HG02981 (cell line): ENCODE measurements around the gene DUSP22.

Experiments used
- ATAC-seq: cut with Tn5 transposase; IDR thresholded peaks from one replicate; pipeline ENCODE4 v1.9.1; 2021; ENCODE audit warnings: mild to moderate bottlenecking, moderate library complexity; ENCODE audit not compliant: unreplicated experiment

Gene DUSP22

DNA sequence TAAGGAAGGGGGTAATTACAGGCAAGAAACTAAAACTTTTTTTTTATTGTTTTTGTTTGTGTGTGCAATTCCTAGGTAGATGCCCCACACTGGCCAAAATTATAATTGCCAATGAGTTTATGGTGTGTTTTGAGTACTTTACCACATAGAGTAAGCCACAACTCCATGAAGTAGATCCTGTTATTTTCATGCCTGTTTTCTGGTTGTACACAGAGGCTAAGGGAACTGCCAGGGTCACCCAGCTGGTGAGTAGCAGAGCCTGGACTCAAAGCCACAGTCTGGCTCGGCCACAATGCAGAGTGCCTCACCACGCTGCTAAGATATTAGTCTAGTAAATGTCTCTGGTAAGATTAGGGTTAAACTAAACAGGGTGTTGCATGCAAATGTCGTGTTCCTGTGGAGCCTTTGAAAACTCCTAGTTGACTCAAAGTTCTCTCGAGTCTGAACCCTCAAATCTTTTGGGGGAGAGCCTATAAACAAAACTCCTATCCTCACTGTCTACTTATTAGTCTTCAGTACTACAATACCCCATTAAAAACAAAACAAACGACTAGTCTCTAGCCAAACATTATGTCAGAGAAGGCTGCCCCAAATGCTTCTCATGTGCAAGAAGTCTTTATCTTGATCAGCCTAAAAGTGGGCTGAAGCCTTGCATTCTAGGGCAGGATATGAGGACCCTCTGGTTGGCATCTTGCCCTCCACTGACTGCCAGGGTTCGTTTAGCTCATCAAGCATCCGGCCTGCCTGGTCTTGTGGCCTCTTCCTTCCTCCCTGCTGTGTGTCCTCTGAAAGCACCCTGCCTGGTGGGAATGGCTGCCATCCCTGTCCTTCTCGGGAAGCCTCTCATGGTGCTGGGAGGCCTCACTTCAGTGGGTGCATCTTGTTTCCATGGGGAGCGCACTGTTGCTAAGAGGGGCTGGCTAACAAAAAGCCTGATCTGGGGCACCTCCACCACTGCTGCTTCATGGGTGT lies 4.2 kb downstream of the DUSP22 start:
- peak; percentile 24 for ATAC-seq

DNA sequence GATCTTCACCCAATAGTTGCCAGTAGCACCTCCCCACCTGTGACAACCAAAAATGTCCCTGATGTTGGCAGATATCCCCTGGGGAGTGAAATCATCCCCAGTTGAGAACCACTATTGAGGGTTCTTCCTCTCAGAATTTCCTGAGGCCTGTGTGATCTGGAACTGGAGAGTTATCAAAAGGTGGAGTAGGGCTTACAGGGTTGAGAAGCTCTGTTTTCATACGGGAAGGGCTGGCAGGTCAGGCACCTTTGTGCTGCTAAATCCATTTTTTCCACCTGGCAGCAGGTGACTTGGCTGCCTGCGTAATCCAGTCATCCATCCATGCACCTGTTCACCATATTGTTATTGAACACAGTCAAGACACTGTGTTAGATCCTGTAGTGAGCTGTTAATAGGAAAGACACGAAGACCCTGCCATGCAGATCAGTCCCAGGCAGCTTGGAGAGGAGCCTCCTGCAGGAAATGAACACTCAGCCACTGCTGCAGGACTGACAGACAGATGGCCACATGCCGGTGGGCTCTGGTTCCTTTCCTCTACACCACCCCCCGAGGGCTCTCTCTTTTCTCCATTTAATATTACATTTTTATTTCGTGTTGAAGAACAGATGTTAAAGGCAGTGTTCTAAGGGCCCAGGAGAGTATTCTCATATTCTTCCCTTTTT lies 5.4 kb downstream of the DUSP22 start:
- ATAC-seq: no peak

DNA sequence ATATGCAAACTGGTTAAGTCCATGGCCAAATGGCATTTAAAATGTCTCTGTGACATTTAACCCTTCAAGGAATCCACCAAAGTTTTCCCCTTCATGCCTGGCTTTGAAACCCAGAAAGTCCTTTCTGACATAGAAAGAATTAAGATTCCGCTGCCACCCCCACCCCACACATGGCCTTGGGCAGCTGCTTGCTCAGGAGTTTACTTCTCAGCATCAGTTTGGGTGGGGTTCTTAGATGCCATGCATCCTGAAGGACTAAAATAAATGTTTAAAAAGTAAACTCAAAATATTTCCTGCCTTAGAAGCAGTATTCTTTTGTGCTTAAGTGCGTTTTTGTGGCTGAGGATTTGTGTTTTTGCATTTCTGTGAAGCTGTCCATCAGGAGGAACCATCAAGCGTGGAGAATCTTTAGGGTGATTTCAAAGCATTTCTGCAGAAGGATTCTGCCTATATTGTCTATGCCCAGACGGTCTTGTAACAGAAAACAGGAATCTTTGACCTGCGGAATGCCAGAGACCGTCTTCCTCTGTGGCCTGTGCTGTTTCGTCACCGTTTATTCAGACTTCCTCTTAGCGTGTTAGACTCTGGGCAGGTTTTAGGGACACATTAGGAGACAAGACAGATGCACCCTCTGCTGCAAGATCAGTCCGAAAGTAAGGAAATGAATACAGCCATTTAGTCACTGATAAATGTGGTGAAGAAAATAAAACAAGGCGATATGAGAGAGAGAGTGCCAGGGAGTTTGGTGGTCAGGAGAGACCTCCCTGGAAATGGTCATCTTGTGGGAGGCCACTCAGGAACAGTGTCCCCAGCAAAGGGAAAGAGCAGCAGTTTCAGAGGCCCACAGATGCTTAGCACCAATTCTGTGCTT lies 6.2 kb downstream of the DUSP22 start:
- ATAC-seq: no peak

DNA sequence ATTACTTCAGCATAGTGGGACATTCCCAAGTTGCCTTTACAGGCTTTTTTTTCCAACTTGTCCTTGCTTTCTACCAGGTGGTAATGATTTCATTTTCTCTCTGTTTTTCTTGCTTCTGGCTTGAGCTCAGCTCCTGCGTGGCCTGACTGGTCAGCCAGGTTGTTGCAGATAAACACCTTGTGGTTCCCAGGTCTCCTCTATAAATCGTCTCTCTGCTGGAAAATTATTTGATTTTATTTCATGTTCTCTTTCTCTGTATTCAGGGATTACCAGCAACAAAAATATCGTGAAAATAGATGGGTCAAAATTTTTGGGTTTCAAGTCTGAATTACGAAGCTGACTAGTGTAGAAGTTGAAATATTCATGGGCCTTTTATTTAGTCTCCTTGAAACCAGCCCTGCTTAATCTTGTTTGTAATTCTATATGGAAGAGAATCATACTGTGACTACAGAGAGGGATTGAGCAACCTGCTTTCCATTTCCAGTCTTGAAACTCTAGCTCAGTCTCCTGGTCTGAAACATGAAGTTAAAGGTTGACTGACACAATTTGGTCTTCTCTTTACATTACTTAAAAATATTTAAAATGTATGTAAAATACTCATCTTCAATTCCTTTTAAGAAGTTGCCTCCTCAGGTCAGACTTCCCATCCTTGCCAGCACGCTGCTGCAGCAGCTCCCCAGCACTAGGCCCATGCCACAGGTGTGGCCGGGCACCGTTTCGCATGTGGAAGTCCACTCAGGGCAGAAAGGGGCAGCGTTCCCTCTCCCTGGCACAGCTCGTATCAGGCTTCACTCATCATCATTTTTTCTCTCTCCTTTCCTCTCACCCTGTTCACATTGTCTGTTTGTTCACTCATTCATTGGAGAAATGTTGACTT lies 7.1 kb downstream of the DUSP22 start:
- ATAC-seq: no peak

DNA sequence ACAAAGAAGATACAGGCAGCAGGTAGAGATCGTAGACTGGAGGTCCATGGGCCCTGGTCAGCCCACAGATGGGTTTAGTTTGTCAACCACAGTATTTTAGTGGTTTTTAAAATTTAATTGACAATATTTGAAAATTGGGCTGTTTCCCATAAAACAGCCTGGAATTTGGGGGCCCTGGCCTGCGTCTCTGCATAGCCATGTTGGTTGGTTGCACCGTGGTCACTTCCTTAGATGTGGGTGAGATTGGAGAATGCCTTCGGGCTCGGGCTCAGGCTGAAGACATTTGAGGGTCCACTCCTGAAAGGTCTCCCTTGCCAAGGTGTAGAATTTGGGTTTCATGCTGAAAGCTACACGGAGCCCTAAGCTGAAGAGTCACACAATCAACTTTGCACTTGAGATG lies 7.7 kb downstream of the DUSP22 start:
- no peak for ATAC-seq

DNA sequence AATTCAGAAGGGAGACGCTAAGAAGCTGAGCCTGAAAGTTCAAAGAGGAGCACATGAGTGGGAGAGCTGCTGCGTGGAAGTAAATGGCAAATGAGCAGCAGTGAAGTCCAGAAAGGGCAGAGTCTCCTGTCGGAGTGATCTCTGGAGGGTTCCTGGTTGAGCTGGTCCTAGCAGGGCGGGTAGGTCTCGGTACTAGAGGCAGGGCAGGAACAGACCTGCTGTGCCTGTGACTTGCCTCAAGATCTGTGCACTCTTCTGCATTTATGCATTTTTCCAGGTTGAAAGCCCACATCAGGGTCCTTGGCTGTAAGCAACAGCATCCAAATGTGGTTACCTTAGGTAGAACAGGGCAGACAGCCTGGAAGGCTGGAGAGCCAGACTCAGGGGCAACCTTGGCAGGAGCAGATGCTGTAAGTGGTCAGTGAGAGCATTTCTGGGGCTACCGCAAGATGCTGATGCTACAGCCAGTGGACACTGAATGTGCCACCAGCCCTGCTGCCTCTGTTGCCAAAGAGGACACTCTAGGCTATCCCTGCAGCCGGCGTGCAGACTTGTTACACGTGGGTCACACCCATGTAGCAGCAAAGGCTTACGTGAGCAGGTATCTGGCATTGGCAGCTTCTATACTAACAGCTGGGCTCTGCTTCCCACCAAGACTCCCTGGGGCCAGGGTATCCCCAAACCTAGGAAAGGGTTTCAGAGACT lies 8.4 kb downstream of the DUSP22 start:
- no peak for ATAC-seq

DNA sequence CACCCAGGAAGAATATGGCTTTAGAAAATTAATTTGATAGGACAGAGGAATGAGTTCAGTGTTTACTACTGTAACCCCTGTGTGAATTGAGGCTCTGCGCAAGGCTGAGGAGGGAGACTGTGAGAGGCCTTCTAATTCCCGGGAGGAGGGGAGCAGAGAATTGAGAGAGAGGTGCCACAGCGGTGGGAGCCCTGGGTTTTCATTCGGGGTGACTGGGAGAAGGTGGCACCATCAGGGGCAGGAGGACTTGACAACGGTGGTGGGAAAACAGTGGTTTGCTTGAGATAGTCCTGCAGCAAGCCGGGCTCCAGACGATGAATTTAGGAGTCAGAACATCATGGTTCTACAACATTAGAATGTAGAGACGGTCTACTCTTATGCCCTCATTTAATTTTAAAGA lies 9.2 kb downstream of the DUSP22 start:
- no peak for ATAC-seq

DNA sequence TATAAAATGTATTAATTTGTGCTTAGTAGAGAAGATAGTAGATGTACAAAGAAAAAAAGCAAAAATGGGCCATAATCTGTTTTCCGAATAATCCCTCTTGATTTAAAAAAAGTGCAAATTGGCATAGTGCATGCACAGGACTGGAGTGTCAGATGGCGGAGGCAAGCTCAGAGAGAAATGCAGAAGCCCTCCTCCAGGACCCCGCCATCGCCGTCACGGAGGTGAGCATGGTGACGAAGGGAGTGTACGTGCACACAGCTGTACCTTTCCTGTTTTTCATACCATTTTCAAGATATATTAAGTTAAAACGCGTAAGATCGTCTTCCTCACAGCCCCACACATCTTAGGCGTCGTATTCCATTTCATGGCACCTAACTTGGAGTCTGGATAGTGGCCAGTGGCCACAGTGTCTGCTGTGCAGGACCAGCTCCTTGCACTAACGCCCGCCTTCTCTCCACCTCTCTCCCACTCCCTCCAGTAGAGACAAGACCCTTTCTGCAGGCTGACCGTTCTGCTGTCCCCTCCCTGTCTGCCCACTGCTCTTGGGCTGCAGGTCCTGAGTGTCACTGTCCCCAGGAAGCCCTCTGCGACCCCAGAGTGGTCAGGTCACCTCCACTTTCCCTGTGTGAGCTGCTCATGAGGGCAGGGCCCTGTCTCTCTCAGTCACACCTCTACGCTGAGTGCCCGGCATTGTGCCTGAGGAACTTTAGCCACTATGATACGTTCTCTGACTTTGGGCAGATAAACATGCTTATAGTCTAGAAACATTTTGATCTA lies 9.8 kb downstream of the DUSP22 start:
- no peak for ATAC-seq

DNA sequence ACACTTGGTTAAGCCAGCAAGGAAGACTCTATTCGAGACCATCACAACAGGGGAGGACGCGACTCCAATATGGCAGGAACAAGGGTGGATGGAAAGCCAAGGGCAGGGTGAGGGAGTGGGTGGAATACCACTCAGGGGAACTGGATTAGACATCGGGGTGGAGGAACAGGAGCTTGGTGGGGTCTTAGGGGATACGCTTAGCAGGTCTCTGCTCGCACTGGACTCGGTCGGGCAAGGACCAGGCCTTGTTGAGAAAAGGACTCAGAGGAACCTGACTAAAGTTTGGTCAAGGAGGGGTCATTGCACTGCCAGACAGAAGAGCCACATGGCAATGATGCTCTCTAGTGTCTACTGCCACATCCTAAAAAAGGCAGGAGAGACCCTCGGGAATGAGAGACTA lies 10.5 kb downstream of the DUSP22 start:
- no peak for ATAC-seq

DNA sequence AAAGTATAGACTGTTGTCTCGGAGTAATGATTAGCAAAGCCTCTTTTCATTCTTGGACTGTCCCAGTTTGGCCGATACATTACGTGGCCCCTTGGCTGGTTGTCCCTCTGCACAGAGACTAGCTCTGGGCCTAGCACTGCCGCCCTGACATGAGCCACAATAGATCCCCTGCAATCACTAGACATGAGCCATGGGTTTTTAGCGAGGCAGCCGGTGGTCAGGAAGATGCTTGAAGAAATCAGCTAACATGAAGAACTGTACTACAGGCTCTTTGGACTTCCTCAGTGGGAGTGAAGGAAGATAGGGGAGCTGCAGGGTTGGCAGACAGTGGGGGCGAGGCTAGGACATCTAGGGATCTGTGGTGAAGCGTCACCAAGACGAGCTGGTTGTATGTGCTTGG lies 11.0 kb downstream of the DUSP22 start:
- no peak for ATAC-seq

DNA sequence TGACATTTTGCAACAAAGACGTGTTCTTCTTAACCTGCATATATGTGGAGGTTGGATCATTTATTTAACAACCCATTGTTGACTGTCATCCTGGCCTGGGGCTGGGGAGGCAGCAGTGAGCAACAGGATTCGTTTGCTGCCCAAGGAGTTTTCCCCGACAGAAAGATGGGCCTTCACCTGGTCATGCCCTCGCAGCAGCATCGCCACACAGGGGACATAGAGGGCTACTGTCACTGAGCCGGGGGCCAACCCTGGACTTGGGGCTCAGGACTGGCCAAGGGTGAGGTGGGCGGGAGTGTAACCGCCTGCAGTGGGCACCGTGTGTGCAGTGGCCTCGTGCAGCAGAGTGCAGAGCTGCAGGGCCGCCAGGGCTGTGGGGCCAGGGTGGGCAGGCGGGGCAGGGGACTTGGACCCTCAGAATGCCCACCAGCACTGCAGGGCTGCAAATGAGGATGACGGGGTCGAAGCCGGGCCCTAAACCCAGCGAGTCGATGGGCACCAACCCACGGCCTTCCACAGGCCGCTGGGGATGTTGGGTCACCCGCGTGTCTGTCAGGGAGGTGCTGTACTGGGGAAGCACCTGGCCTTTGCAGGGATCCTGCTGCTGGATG lies 11.8 kb downstream of the DUSP22 start:
- ATAC-seq: no peak

DNA sequence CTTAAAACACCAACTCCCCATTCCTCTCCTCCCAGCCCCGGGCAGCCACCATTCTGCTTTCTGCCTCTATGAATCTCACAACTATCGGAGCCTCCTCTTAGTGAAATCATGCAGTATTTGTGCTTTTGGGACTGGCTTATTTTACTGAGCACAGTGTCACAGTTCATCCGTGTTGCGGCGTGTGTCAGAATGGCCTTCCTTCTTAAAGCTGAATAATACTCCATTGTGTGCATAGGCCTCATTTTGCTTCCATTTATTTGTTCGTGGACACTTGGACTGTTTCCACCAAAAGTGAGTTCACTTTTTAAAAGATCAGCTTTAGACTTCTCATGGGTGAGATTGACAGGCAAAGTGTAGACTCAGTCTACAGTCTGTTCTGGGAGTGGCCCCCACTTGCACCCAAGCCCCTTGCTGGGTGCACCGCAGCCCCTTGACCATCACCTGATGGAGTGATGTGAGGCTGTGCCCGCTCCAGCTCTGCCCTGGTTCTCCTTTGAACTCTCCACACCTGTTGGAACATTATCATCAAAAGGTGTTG lies 12.6 kb downstream of the DUSP22 start:
- ATAC-seq: no peak

DNA sequence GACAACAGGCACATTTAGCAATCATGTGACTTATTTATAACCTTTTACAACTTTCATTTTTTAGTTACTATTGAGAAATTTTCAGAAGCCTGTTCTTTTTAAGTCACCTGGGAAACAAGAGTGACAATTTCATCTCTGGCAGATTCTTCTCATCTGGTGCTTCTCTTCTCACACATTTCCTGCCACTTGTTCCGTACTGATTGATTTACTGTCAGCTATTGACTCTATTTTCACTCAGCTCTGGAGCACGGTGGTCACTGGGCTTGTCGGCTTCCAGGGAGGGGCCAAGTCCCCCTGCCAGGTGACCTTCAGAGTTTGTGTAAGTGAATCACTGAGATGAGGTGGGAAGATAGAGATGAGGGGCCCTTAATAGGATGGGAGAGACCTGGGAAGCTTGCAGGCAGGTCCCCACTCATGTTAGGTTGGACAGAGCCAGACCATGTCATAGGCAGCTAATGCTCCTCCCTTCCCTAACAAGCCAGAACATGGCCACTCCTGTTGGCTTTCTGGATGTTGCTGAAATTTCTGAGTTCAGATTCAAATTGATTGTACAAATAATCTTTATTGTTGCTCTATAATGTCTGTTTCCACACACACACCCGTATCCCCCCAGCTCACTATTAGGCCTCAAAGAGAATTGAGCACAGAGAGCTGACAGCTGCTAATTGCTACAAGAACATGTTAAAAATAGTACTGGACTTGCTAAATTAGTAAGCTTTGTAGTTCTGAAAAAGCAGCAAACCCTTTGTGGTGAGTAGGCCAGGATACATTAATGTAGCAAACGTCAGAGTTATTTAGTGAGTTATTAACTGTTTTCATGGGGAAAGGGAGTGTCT lies 13.3 kb downstream of the DUSP22 start:
- ATAC-seq: peak; percentile 86

DNA sequence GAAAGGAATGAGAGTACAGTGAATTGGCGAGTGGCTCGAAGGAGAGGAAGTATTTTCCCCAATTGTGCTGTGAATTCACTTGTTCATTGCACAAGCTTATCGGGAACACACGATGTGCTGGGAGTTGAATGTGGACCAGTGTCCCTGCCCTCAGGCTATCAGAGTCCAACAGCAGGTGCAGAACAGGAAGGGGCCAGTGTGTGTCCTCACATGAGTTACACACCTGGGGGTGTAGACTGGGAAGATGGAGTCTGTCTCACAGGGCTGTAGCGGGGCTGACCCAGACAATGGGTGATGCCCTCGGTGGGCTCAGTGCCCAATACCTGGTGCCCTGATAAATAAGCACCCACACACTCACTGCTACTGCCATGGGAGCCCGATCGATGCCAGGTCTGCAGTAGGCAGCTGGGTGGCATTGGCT lies 14.4 kb downstream of the DUSP22 start:
- ATAC-seq: no peak

DNA sequence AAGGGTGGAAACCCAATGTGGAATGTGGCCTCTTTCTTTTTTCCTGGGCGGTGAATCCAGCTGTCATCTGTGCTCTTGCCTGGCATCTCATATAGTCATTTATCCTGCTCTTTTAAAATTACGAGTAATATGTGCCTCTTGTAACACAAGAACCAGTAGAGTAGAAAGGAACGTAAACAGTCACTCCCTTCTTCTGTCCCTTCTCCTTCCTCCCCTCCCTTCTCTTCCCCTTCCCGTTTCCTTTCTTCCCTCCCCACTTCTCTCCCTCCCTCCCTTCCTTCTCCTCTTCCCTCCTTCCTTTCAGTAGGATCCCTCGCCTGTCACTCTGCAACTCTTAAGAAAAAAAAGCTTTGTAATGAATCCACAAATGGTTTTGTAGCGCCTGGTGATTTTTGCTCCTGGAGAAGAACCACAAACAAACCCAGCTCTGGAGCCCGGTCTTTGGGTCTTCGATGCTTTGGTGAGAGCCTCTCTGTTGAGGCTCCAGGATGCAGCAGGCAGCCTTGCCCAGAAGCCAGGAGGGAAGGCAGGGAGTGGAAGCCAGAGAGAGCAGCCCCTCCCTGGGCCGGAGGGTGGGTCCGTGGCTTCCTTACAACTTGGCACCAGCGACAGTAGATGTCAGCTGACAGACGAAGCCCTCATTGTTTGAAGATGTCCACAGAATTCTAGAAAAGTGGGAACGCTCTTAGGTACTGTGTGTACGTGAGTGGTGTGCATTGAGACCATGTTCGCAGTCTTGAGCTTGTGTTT lies 15.0 kb downstream of the DUSP22 start:
- ATAC-seq: no peak

DNA sequence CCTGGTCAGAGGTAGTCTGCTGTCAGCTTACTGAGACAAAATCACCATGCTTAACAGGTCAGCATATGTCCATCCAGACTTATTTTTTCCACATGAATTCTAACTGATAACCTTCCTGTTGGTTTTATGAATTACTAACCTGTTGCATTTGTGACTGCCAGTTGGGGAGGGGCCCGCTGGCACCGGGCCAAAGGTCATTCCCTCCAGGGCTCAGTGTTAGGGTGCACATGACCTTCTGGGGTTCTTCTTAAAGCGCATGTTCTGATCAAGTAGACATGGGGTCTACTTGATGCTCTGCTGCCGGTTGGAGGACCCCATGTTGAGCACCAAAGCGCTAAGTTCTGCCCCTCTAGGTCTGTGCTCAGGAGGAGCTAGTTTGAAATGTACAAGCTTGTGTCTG lies 15.6 kb downstream of the DUSP22 start:
- ATAC-seq: no peak

DNA sequence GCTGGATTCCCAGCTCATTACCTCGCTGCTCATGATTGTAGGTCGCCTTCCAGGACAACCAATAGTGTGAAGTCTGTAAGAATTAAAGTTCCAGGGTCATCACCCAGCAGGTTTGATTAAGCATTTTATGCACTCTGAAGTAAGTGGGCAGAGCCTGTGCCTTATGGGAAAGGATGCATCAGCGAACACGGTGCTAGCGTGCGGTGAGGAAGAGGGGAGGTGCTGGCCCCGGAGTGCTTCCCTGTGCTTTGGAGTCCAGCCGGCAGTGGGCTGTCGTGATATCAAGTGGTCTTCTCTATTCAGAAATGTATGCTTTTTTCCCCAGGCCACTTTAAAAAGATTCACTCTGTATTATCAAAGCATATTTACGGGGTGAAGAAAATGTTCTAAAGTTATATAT lies 16.0 kb downstream of the DUSP22 start:
- no peak for ATAC-seq
